ENCODE data around the gene DGKB.

The DGKB gene

GRCh38 chr7:14752301-14752700, 150.2 kb downstream of the DGKB start:
- no peak for DNase-seq

- no peak for DNase-seq
Observed at GRCh38 chr7:14751461-14751860, 151.1 kb downstream of the DGKB start.

GRCh38 chr7:14748461-14748860, 154.1 kb downstream of the DGKB start:
- no peak for DNase-seq

GRCh38 chr7:14747701-14748100, 154.8 kb downstream of the DGKB start:
- DNase-seq = no peak

GRCh38 chr7:14745076-14745475, 157.5 kb downstream of the DGKB start:
- no peak for DNase-seq

- no peak for DNase-seq
Observed at GRCh38 chr7:14740606-14741005, 161.9 kb downstream of the DGKB start.

- DNase-seq = no peak
Observed at GRCh38 chr7:14739841-14740185, 162.7 kb downstream of the DGKB start.

GRCh38 chr7:14739168-14739840, 163.2 kb downstream of the DGKB start:
- no peak for DNase-seq

- DNase-seq = no peak
Observed at GRCh38 chr7:14738086-14738485, 164.5 kb downstream of the DGKB start.

GRCh38 chr7:14734839-14735321, 167.7 kb downstream of the DGKB start:
- DNase-seq = no peak

- DNase-seq = no peak
Observed at GRCh38 chr7:14720785-14721184, 181.8 kb downstream of the DGKB start.

GRCh38 chr7:14717816-14718215, 184.7 kb downstream of the DGKB start:
- no peak for DNase-seq

- DNase-seq = no peak
Observed at GRCh38 chr7:14717169-14717568, 185.4 kb downstream of the DGKB start.

- DNase-seq = no peak
Observed at GRCh38 chr7:14714161-14714728, 188.3 kb downstream of the DGKB start.

GRCh38 chr7:14698239-14698638, 204.3 kb downstream of the DGKB start:
- no peak for DNase-seq

GRCh38 chr7:14697684-14698083, 204.9 kb downstream of the DGKB start:
- no peak for DNase-seq

GRCh38 chr7:14691597-14692203, 210.9 kb downstream of the DGKB start:
- peak; percentile 70 for DNase-seq

- no peak for DNase-seq
Observed at GRCh38 chr7:14691034-14691433, 211.5 kb downstream of the DGKB start.

GRCh38 chr7:14690486-14690885, 212.1 kb downstream of the DGKB start:
- no peak for DNase-seq

GRCh38 chr7:14690075-14690474, 212.5 kb downstream of the DGKB start:
- DNase-seq = no peak

- DNase-seq = no peak
Observed at GRCh38 chr7:14688208-14688607, 214.3 kb downstream of the DGKB start.

- DNase-seq = no peak
Observed at GRCh38 chr7:14687777-14688176, 214.8 kb downstream of the DGKB start.

- DNase-seq = no peak
Observed at GRCh38 chr7:14687241-14687640, 215.3 kb downstream of the DGKB start.

- no peak for DNase-seq
Observed at GRCh38 chr7:14685167-14685566, 217.4 kb downstream of the DGKB start.

All from right forelimb (tissue), 1 donor.